GM18873 (cell line): ENCODE results near the gene HNF4A.
"Not testable (repeated sequence)": the region's sequence is repeated elsewhere in the genome, so short reads cannot be mapped to it uniquely, and the experiment has no call there.

Source experiments
- ATAC-seq: cut with Tn5 transposase; IDR thresholded peaks from one replicate; pipeline ENCODE4 v1.9.1; 2021; ENCODE audit warnings: mild to moderate bottlenecking, moderate library complexity, moderate number of reproducible peaks; ENCODE audit not compliant: unreplicated experiment, low FRiP score

HNF4A gene

GRCh38 chr20:44461142-44461802 lies 105.8 kb downstream of the HNF4A start:
- no peak for ATAC-seq

DNA sequence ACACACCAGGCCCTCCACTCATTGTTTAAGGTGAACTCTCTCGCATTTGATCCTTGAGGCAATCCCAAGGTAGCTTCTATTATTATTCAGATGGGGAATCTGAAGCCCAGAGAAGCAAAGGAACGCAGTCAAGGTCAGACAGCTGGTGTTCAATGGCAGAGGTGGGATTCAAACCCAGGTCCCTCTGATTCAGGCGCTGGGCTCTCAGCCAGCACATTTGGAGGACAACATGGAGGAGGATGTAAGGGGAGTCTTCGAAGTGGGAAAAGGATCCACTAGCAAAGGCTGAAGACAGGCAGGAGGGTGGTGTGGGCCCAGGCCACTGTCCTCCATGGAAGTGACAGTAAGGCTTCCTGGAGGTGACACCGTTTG lies 106.3 kb downstream of the HNF4A start:
- ATAC-seq = no peak

GRCh38 chr20:44463466-44463865 lies 108.0 kb downstream of the HNF4A start:
- ATAC-seq = no peak

- ATAC-seq = no peak
Measured at GRCh38 chr20:44464514-44464913, 109.0 kb downstream of the HNF4A start.

DNA sequence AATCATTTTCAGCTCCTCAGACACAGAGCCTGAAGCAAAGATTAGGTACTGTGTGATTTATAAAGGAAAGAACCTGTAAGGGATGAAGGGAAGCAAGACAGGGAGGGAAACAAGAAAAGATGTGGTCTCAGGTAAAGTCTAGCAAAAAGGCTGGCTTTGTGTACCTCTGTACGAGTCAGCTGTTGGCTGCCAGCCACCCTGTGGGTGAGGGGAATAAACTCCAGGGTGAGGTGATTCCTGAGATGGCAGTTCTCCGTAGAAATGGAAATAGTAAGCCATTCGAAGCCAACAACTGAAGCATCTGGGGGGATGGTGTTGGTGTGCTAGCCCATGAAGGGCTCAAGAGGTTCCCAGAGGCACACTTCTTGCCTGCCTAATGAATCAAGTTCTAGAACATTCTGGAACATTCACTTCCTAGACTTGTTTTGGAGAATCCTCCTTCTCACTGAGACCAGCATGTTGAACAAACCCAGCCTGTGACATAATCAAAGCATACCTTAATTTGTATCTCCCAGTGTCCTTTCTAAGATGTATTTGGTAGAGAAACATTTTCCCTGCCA lies 109.6 kb downstream of the HNF4A start:
- ATAC-seq = no peak

GRCh38 chr20:44467289-44467883 lies 111.9 kb downstream of the HNF4A start:
- ATAC-seq = no peak

- ATAC-seq = no peak
Measured at GRCh38 chr20:44468044-44468782, 112.7 kb downstream of the HNF4A start.

DNA sequence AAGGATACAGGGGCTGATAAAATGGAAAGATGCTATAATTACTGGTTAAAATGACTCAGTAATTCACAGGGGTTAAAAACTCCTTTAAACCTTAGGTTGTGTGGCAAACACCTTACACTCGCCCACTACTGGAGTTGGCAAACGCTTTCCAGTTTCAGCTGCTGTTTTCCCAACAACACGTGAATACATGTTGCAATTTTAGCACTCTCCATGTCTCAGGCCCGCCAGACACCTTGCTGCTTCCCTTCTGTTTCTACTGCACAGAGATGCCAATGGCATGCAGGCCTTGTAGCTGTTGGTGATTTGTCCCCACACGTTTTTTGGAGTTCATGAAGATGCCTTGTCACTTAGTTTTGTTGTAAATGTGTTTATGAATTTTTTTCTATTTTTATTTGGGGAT lies 114.8 kb downstream of the HNF4A start:
- no peak for ATAC-seq

DNA sequence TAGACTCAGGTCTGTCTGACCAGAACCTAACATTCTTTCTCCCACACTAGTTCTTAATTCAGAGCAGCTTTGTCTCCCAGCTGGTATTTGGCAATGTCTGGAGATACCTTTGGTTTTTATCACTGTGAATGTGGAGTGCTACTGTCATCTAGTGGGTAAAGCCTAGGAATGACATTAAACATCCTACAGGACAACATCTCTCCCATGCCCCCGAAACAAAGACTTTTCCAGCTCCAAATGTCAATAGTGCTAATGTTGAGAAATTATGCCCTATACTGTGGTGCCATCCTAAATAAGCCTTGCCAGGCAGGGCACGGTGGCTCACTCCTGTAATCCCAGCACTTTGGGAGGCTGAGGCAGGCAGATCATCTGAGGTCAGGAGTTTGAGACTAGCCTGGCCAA lies 116.0 kb downstream of the HNF4A start:
- no peak for ATAC-seq

DNA sequence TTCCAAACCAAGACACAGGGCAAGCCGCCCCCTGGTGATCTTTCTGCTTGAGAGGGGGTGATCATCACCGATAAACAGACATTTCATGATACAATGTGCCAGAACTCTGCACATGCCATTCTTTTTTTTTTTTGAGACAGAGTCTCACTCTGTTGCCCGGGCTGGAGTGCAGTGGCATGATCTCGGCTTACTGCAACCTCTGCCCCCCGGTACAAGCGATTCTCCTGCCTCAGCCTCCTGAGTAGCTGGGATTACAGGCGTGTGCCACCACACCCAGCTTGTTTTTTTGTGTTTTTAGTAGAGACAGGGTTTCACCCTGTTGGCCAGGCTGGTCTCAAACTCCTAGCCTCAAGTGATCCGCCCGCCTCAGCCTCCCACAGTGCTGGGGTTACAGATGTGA lies 116.8 kb downstream of the HNF4A start:
- not testable (repeated sequence) for ATAC-seq

- ATAC-seq = no peak
Measured at GRCh38 chr20:44475372-44475693, 119.8 kb downstream of the HNF4A start.

DNA sequence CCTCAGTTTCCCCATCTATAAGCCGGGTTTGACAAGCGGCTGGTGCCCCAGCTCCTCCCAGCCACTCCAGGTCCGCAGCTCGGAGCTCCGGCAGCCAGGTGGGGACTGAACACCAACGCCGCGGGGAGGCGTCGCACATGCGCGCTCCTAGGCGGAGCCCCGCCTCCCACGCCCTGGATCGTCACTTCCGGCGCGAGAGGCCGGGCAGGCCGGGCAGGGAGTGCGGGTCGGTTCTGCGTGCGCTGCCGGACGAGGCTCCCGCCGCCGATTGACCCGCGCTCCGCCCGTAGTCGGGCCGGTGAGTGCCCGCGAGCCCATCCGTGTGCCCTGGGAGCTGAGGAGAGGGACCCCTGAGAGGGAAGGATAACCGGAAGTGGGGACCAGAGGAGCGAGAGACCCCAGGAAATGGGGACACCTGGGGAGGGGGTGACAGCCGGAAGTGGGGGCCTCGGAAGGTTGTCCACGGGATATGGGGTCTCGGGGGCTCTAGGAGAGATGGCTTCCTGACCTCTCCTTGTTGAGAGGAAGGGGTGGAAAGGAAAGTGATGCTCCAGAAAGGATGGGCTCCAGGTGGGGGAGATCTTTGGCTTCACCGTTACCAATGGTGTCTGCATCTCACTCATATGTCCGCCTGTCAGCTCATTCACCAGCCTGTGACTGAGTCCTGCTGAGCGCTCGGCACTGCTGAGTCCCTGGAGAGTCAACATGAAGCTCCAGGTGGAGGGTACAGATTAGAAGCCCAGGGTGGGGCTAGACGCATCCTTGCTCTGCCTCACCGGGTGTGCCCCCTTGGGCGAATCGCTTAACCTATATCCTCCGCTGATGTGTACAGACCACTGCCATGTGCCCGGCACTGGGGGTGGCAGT lies 120.4 kb downstream of the HNF4A start, which contains the start of gene TTPAL:
Gene TTPAL (plus strand): TSS at position 181 of the 867 bp plus-strand sequence. CDS start 4,126 bp downstream, outside the sequence.
- ATAC-seq = peak; percentile 76

DNA sequence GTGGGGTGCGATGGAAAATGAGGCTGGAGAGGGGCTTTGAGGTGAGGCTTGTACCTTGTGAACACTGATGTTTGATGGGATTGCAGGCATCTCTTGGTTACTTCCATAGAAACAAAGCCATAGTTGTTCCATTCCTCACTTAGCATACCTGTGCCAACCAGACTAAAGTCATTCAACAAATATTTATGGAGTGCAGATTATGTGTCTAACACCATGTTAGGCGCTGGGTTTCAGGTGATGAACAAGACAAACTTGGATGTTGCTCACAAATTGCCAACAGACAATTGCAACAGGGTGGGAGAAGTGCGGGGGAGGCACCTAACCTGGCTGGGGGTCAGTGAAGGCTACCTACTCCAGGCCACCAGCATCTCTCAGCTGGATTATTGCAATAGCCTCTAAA lies 121.7 kb downstream of the HNF4A start:
- no peak for ATAC-seq

DNA sequence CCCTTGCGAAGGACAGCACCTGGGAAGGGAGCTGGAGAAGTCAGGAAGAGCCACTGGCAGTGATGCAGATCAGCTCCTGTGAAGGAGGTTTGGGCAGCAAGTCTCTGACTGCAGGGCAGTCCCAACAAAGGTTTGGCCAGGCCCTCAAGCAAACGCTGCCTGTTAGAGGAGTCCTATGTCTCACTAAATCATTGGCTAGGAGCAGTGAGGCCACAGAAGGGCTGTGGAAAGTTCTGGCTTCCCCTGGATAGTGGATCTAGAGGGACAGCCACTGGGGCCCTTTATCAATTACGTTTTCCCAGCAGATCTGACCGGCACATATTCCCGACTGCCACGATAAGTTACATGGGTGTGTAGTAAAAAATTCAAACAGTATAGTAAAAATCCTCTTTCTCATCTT lies 122.7 kb downstream of the HNF4A start:
- no peak for ATAC-seq

DNA sequence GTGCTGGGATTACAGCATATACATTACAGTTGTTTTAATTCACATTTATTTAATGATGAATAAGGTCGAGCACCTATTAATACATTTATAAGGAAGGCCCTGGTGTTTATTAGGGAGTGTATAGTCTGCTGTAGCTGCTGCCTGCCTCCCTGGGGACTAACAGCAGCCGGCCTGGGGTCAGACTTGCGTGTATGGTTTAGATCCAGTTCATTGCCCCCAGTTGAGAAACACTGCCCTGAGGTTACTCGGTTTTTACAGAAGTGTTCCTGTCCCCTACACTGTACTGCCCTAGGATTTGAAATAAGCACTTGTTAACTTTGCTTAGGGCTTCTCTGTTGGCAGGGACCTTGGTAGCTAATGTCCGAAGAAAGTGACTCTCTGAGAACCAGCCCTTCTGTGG lies 124.1 kb downstream of the HNF4A start:
- no peak for ATAC-seq

GRCh38 chr20:44480097-44480496 lies 124.6 kb downstream of the HNF4A start:
- ATAC-seq = no peak

GRCh38 chr20:44481719-44482416 lies 126.4 kb downstream of the HNF4A start:
- ATAC-seq = no peak

DNA sequence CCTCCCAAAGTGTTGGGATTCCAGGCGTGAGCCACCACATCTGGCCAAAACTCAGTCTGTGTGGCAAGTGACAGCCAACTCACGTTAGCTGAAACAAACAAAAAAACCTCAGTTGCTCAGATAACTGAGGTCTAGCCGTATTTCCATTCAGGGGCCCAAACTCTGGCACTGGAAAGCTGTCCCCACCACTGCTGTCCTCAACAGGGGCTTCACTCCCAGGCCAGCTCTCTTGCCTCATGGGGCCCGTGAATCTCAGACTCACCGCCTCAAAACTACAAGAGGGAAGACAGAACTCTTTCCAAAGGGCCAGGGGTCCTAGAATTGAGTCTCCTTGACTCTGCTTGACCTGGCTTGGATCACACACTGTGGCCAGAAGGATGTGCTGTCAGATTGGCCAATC lies 127.6 kb downstream of the HNF4A start:
- ATAC-seq = no peak
